Measurements from ENCODE around the gene NDFIP1. TPM values are rescaled to one million over a fixed set of nuclear protein-coding genes. Genes with fewer than 3 reads are reported as not detected.

NDFIP1 gene
- total and polyA plus RNA-seq, 2 of the 13 experiments (the other 11 are each of a cell fraction or from before 2014, with no cell fraction given): 12.4 to 15.7 TPM

DNA sequence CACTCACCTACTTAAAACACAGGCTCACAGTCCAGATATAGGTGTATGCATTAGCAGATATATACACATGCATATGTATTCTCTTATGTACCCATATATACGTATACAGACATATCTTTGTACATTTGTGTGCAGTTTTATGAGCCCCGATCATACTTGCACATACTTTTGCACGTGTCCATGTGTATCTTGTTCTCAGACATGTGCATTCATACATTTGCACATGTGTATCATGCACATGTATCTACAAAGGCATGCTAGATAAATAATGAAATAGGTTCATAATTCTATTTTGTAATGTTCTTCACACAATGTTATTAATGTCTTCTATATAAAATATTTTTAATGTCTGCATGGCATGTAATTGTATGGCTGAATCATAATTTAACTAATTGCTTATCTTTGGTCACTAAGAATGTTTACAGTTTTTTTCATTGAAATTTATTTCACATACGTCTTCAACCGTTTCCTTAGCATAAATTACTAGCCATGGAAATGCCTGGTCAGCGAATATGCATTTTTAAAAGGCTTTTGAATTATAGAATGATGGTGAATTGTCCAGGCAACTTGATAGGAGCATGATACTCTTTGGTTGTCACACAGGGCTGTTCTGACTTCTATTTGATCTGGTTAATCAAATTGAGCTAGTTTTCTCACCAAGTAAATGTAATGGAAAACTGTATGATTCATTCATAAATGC is 2.6 kb downstream of the NDFIP1 start:
- 99% methylated on average over 6 of the region's 6 CpGs for WGBS (ENCODE audit: low lambda C conversion rate)
- Histone ChIP-seq H3K27ac (ENCODE audit: extremely low read length, insufficient read depth, low read length) (no peak overlapping the region), H3K27me3 (ENCODE audit: control insufficient read depth in 1 of 2, insufficient read depth in 2 of 2, low read length in 2 of 2) (peaks cover 0 to 14% of the 10 kb centered on the region in 2 experiments; a peak in 3 of 5 replicates), H3K9ac (ENCODE audit: insufficient read depth, low read depth, low read length) (no peak overlapping the region), H2AFZ (ENCODE audit: low read length) (no peak overlapping the region), H3K36me3 (replicated peaks in 1 of 2; ENCODE audit: control insufficient read depth in 1 of 2, insufficient read depth in 2 of 2, low read length in 2 of 2) (no peaks in the 10 kb centered on the region), H4K20me1 (ENCODE audit: insufficient read depth, low read length) (peaks cover 7% of the 10 kb centered on the region; the same call in 1 of the 2 replicates), H3K79me2 (ENCODE audit: insufficient read depth, low read length) (peaks cover 47% of the 10 kb centered on the region), H3K4me3 (replicated peaks in 1 of 3; ENCODE audit: insufficient read depth in 1 of 3, low read depth in 2 of 3, low read length in 3 of 3) (no peak overlapping the region), H3K4me2 (ENCODE audit: low read depth, low read length) (0 out of 2 replicates have a peak overlapping the region, but pooled peaks have one; percentile 20), H3K4me1 (ENCODE audit: insufficient read depth, low read length) (peaks cover 26% of the 10 kb centered on the region), H3K9me3 (ENCODE audit: low read length) (no peaks in the 10 kb centered on the region)
- FAIRE-seq (no peak), DNase-seq (ENCODE audit: low spot score) (no peak), ATAC-seq (no peak)
- in situ Hi-C loops (cut with HindIII; ENCODE audit: extremely low pct_ligation_motif_present, low pct_unique_long_range_greater_than_20kb) (no loop called here), intact Hi-C loops (cut with micrococcal nuclease; ENCODE audit: unreplicated experiment) (no loop called here)
- CTCF ChIA-PET (ENCODE audit: low intra/inter-chr PET ratio, low total read pairs): no interaction called here
- TF ChIP-seq MAFK (conservative IDR thresholded peaks at IDR 0.05 in 1 of 2, IDR thresholded peaks at IDR 0.05 in 1 of 2; ENCODE audit: low read length in 2 of 2) (peak; percentile 92 to 95), MAFF (IDR thresholded peaks at IDR 0.05; ENCODE audit: low read depth, low read length) (peak; percentile 92), HMG20B (CRISPR knock-in tag; conservative IDR thresholded peaks at IDR 0.05) (no peak)
- TF ChIP-seq, protein P1, sequence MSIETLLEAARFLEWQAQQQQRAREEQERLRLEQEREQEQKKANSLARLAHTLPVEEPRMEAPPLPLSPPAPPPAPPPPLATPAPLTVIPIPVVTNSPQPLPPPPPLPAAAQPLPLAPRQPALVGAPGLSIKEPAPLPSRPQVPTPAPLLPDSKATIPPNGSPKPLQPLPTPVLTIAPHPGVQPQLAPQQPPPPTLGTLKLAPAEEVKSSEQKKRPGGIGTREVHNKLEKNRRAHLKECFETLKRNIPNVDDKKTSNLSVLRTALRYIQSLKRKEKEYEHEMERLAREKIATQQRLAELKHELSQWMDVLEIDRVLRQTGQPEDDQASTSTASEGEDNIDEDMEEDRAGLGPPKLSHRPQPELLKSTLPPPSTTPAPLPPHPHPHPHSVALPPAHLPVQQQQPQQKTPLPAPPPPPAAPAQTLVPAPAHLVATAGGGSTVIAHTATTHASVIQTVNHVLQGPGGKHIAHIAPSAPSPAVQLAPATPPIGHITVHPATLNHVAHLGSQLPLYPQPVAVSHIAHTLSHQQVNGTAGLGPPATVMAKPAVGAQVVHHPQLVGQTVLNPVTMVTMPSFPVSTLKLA (IDR thresholded peaks at IDR 0.05): peak; percentile 95
- POLR2A ChIA-PET: no interaction called here
- BruUV-seq (replicated peaks): no TSS peak

DNA sequence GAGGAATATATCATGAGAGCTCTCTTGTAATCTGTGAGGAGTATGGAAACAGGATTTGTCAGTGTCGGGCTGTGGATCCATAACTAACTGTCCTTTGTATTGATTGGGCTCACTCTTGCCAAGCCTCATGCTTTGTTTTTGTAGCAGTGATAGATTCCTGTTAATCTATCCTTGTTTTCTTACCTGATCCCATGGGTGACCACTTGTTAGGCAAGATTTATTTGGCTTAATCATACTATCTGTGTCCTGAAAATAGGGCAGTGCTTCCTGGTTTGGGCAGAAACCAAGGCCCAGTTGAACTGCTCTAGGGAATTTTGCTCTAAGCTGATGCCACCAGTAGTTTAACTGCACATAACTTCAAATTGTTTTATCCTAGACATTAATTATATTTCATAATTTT is 6.1 kb downstream of the NDFIP1 start:
- WGBS (ENCODE audit: low lambda C conversion rate): 96% methylated on average over 1 of the region's 1 CpG
- DNase-seq (ENCODE audit: low spot score) (no peak), ATAC-seq (no peak), FAIRE-seq (no peak)
- no peaks in the 10 kb centered on the region for H3K36me3 ChIP-seq (replicated peaks in 1 of 2; ENCODE audit: control insufficient read depth in 1 of 2, insufficient read depth in 2 of 2, low read length in 2 of 2)
- H3K9me3 ChIP-seq (ENCODE audit: low read length): no peaks in the 10 kb centered on the region
- H3K4me2 ChIP-seq (ENCODE audit: low read depth, low read length): no peak overlapping the region
- no peak overlapping the region for H3K27ac ChIP-seq (ENCODE audit: extremely low read length, insufficient read depth, low read length)
- no TSS peak for BruUV-seq (replicated peaks)
- no peak overlapping the region for H3K4me3 ChIP-seq (replicated peaks in 1 of 3; ENCODE audit: insufficient read depth in 1 of 3, low read depth in 2 of 3, low read length in 3 of 3)
- H3K4me1 ChIP-seq (ENCODE audit: insufficient read depth, low read length): peaks cover 17% of the 10 kb centered on the region
- CTCF ChIA-PET (ENCODE audit: low intra/inter-chr PET ratio, low total read pairs): no interaction called here
- in situ Hi-C loops (cut with HindIII; ENCODE audit: extremely low pct_ligation_motif_present, low pct_unique_long_range_greater_than_20kb): no loop called here
- POLR2A ChIA-PET: no interaction called here
- H3K9ac ChIP-seq (ENCODE audit: insufficient read depth, low read depth, low read length): no peak overlapping the region
- H4K20me1 ChIP-seq (ENCODE audit: insufficient read depth, low read length): peaks cover 7% of the 10 kb centered on the region; the same call in 1 of the 2 replicates
- intact Hi-C loops (cut with micrococcal nuclease; ENCODE audit: unreplicated experiment): no loop called here
- H3K27me3 ChIP-seq (ENCODE audit: control insufficient read depth in 1 of 2, insufficient read depth in 2 of 2, low read length in 2 of 2): no peaks in the 10 kb centered on the region; a peak in 1 of 5 replicates
- peaks cover 52% of the 10 kb centered on the region for H3K79me2 ChIP-seq (ENCODE audit: insufficient read depth, low read length)
- no peak overlapping the region for H2AFZ ChIP-seq (ENCODE audit: low read length)
- TF ChIP-seq ZNF546 (CRISPR knock-in tag; conservative IDR thresholded peaks at IDR 0.05) (no peak), GATA4 (IDR thresholded peaks at IDR 0.05; ENCODE audit: borderline replicate concordance, low read depth) (no peak), HMG20A (CRISPR knock-in tag; IDR thresholded peaks at IDR 0.05; ENCODE audit: borderline replicate concordance) (no peak), GPBP1L1 (CRISPR knock-in tag; IDR thresholded peaks at IDR 0.05) (no peak), HNRNPUL1 (IDR thresholded peaks at IDR 0.05; ENCODE audit: low read depth, low read length) (no peak), ZBTB7B (CRISPR knock-in tag; IDR thresholded peaks at IDR 0.05) (no peak), DR1 (CRISPR knock-in tag; IDR thresholded peaks at IDR 0.05) (no peak), ZNF552 (CRISPR knock-in tag; IDR thresholded peaks at IDR 0.05; ENCODE audit: borderline replicate concordance) (no peak), ZNF775 (CRISPR knock-in tag; IDR thresholded peaks at IDR 0.05; ENCODE audit: borderline replicate concordance) (no peak), HMGA1 (CRISPR knock-in tag; conservative IDR thresholded peaks at IDR 0.05) (no peak), TCF12 (IDR thresholded peaks at IDR 0.05) (no peak), TCF12 (CRISPR knock-in tag; IDR thresholded peaks at IDR 0.05) (no peak), NCOA1 (CRISPR knock-in tag; IDR thresholded peaks at IDR 0.05) (no peak)
